Esophagus muscularis mucosa (tissue), 4 donors: ENCODE data around the gene CNFN.

Experiments
- CTCF ChIP-seq, 3 experiments: fragments of 200-600 bp in 2 of 3; fragments of 450-650 bp in 1 of 3; sonication (generic) in 2 of 3; IDR thresholded peaks; one replicate each; pipeline ENCODE4 v1.5.1; 2017 to 2019; ENCODE audit warnings: antibody characterized with exemption in 3 of 3, mild to moderate bottlenecking in 2 of 3, moderate library complexity in 1 of 3
- EP300 ChIP-seq: sonication (generic); formaldehyde crosslinking; IDR thresholded peaks from one replicate; pipeline ENCODE4 v1.6.1; 2017; ENCODE audit warnings: antibody characterized with exemption
- POLR2A ChIP-seq: fragments of 450-650 bp; IDR thresholded peaks from one replicate; pipeline ENCODE4 v1.6.1; 2017; ENCODE audit warnings: antibody characterized with exemption, moderate library complexity, mild to moderate bottlenecking, low read depth

DNA sequence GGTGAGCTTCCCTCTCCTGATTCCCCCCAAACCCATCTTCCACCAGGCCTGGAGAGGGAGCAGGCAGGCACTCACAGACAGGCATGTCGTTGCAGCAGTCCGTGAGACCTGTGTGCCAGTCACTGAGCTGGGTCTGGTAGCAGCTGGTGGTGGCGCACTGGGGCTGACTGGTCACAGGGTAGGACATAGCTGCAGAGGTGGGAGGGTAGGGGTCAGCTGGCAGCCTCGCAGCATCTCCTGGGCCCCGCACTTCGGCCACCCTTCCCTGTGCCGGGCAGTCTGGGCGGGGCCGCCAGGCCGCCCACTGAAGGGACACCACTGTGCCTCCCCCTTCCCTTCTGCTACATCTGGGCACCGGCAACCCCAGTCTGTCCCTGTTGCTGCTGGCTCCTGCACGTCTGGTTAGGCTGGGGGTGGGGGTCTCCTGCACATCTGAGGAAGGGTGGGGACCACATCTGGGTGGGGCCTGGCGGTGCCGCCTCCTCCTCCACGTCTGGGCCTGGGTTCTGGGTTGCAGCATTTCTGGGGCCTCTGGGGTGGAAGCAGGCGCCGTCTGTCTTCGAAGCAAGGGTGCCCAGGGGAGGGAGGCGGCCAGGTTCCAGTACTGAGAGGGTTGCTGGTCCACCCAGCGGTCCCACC is 1.1 kb downstream of the CNFN start:
- TF ChIP-seq CTCF (IDR thresholded peaks at IDR 0.05) (no peak), EP300 (no peak), POLR2A (no peak)
